ENCODE data around the gene TMC1. TPM values are rescaled to one million over a fixed set of nuclear protein-coding genes. Genes with fewer than 3 reads are reported as not detected.

The TMC1 gene
- total and polyA plus RNA-seq, 10 of the 15 experiments (the other 5 are each of a cell fraction or from before 2014, with no cell fraction given), result 0.06 to 0.94 (median 0.40) TPM; not detected in 1

DNA sequence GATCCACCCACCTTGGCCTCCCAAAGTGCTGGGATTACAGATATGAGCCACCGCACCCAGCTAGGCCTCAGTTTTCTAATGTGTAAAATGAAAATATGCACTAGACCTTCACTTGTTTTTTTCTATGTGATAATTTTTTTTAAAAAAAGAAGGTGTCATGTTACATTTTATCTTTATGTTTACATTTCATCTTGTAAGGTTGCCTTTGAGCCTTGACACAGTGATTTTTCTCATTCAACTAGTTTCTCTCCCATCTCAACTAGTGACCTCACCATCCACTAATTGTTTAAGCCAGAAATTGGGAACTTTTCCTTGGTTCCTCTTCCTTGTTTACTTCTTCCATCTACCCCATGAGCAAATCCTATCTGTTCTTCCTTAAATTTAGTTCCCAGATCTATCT lies 21.5 kb downstream of the TMC1 start:
- ChIA-PET CTCF (no interaction called here), RAD21 (ENCODE audit: unreplicated experiment) (no interaction called here), SMC1A (ENCODE audit: uncharacterized antibody, unreplicated experiment) (interaction anchor here (1.1 kb wide), 1 partner anchor 106 kb away, joined by 3 read pairs; no protein-coding TSS in a partner anchor), POLR2A (interaction anchor here (1.2 kb wide), 1 partner anchor 9 kb away, joined by 3 read pairs; no protein-coding TSS in a partner anchor)
- no peaks in the 10 kb centered on the region for H4K20me1 ChIP-seq (ENCODE audit: control insufficient read depth, insufficient read depth)
- no peak overlapping the region for H3K4me3 ChIP-seq
- no peak for DNase-seq (ENCODE audit: low read depth, low spot score)
- TF ChIP-seq GATAD2B (conservative IDR thresholded peaks at IDR 0.05; ENCODE audit: low read depth), result no peak
- TF ChIP-seq SIX5 (IDR thresholded peaks at IDR 0.05; ENCODE audit: low read depth, low read length, severe bottlenecking), result no peak
- TF ChIP-seq MXI1 (IDR thresholded peaks at IDR 0.05; ENCODE audit: low read depth, low read length), result no peak
- no peak for TF ChIP-seq FOS (IDR thresholded peaks at IDR 0.05; ENCODE audit: borderline replicate concordance, extremely low read depth, insufficient read length)
- TF ChIP-seq SIN3A (IDR thresholded peaks at IDR 0.05; ENCODE audit: low read depth, low read length), result no peak
- no peak for TF ChIP-seq ZNF384 (IDR thresholded peaks at IDR 0.05; ENCODE audit: borderline replicate concordance, low read depth, low read length)
- no peak for TF ChIP-seq CBX3 (IDR thresholded peaks at IDR 0.05; ENCODE audit: borderline replicate concordance, low read depth)
- no peak for TF ChIP-seq MEF2A (IDR thresholded peaks at IDR 0.05; ENCODE audit: insufficient read depth, low read depth, low read length)
- no peak for TF ChIP-seq STAT3 (IDR thresholded peaks at IDR 0.05; ENCODE audit: low read depth, low read length)
- TF ChIP-seq ESRRA (IDR thresholded peaks at IDR 0.05; ENCODE audit: low read length), result no peak
- TF ChIP-seq, protein P1, sequence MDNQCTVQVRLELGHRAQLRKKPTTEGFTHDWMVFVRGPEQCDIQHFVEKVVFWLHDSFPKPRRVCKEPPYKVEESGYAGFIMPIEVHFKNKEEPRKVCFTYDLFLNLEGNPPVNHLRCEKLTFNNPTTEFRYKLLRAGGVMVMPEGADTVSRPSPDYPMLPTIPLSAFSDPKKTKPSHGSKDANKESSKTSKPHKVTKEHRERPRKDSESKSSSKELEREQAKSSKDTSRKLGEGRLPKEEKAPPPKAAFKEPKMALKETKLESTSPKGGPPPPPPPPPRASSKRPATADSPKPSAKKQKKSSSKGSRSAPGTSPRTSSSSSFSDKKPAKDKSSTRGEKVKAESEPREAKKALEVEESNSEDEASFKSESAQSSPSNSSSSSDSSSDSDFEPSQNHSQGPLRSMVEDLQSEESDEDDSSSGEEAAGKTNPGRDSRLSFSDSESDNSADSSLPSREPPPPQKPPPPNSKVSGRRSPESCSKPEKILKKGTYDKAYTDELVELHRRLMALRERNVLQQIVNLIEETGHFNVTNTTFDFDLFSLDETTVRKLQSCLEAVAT (IDR thresholded peaks at IDR 0.05), result no peak
- TF ChIP-seq NR2F1 (conservative IDR thresholded peaks at IDR 0.05), result no peak
- no peak for TF ChIP-seq CBFB (IDR thresholded peaks at IDR 0.05; ENCODE audit: low read depth)
- TF ChIP-seq, protein P2, sequence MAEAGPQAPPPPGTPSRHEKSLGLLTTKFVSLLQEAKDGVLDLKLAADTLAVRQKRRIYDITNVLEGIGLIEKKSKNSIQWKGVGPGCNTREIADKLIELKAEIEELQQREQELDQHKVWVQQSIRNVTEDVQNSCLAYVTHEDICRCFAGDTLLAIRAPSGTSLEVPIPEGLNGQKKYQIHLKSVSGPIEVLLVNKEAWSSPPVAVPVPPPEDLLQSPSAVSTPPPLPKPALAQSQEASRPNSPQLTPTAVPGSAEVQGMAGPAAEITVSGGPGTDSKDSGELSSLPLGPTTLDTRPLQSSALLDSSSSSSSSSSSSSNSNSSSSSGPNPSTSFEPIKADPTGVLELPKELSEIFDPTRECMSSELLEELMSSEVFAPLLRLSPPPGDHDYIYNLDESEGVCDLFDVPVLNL (IDR thresholded peaks at IDR 0.05; ENCODE audit: low read depth, low read length), result no peak
- no peak for TF ChIP-seq MTA3 (IDR thresholded peaks at IDR 0.05; ENCODE audit: borderline replicate concordance, low read length)
- FAIRE-seq, result no peak
- no peak overlapping the region for H3K4me2 ChIP-seq (ENCODE audit: control insufficient read depth, insufficient read depth)
- no peaks in the 10 kb centered on the region for H3K4me1 ChIP-seq (ENCODE audit: control insufficient read depth, insufficient read depth, low read length)
- H3K27ac ChIP-seq (ENCODE audit: control insufficient read depth, insufficient read depth), result no peak overlapping the region
- H2AFZ ChIP-seq (ENCODE audit: control insufficient read depth, low read depth, low read length), result no peak overlapping the region
- ATAC-seq, result no peak
- no peaks in the 10 kb centered on the region for H3K9me3 ChIP-seq (replicated peaks; ENCODE audit: control insufficient read depth, insufficient read depth, low read length)
- no TSS peak for BruUV-seq (replicated peaks)
- WGBS (ENCODE audit: insufficient coverage, insufficient replicate concordance, low lambda C conversion rate, missing lambda C conversion rate), result 100% methylated on average over 1 of the region's 1 CpG
- no peak overlapping the region for H3K9ac ChIP-seq (ENCODE audit: control insufficient read depth, insufficient read depth, low read length)
- no peaks in the 10 kb centered on the region for H3K36me3 ChIP-seq (ENCODE audit: control insufficient read depth in 2 of 2, insufficient read depth in 2 of 2, low read length in 1 of 2)
- in situ Hi-C loops (cut with MboI) (no loop called here), intact Hi-C loops (cut with micrococcal nuclease; ENCODE audit: unreplicated experiment) (no loop called here)
- no peaks in the 10 kb centered on the region for H3K27me3 ChIP-seq (replicated peaks in 1 of 2; ENCODE audit: control insufficient read depth in 2 of 2, insufficient read depth in 2 of 2, low read length in 1 of 2)
- no peaks in the 10 kb centered on the region for H3K79me2 ChIP-seq (ENCODE audit: control insufficient read depth, insufficient read depth, low read length)

All from GM12878 (cell line).